ENCODE measurements around the gene DNAJC10.

GRCh38 chr2:182819412-182819811 is 103.4 kb downstream of the DNAJC10 start:
- TF ChIP-seq, protein P1, sequence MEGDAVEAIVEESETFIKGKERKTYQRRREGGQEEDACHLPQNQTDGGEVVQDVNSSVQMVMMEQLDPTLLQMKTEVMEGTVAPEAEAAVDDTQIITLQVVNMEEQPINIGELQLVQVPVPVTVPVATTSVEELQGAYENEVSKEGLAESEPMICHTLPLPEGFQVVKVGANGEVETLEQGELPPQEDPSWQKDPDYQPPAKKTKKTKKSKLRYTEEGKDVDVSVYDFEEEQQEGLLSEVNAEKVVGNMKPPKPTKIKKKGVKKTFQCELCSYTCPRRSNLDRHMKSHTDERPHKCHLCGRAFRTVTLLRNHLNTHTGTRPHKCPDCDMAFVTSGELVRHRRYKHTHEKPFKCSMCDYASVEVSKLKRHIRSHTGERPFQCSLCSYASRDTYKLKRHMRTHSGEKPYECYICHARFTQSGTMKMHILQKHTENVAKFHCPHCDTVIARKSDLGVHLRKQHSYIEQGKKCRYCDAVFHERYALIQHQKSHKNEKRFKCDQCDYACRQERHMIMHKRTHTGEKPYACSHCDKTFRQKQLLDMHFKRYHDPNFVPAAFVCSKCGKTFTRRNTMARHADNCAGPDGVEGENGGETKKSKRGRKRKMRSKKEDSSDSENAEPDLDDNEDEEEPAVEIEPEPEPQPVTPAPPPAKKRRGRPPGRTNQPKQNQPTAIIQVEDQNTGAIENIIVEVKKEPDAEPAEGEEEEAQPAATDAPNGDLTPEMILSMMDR (conservative IDR thresholded peaks at IDR 0.05; ENCODE audit: low read length): no peak
- TF ChIP-seq EZH2phosphoT487 (IDR thresholded peaks at IDR 0.05; ENCODE audit: borderline replicate concordance, low read depth, low read length): no peak
